Measurements from ENCODE around the gene B4GAT1.

Gene B4GAT1

GRCh38 chr11:66297610-66298009 is 49.8 kb downstream of the B4GAT1 start:
- DNase-seq (ENCODE audit: insufficient read length, low spot score) = no peak
- no peak for FAIRE-seq
- TF ChIP-seq CTCF (IDR thresholded peaks at IDR 0.05; ENCODE audit: insufficient read depth, missing control alignments) = no peak
